IPS DF 6.9 (cell line): ENCODE measurements around the gene CD226.

ENCODE experiments used
- DNase-seq: peaks from one replicate; pipeline ENCODE4 v3.0.0-alpha.2; 2013; ENCODE audit warnings: low read depth, low spot score
- H3K27ac ChIP-seq: one replicate; pipeline ENCODE4 v1.5.1; 2013; ENCODE audit warnings: low read length, control low read depth
- H3K27me3 ChIP-seq: 2 replicates; pipeline ENCODE4 v1.6.1; 2013; ENCODE audit warnings: mild to moderate bottlenecking, low read length; ENCODE audit not compliant: control insufficient read depth, insufficient read depth
- H3K36me3 ChIP-seq: 2 replicates; pipeline ENCODE4 v1.6.1; 2013; ENCODE audit warnings: low read length; ENCODE audit not compliant: control insufficient read depth, insufficient read depth
- H3K4me1 ChIP-seq: 2 replicates; pipeline ENCODE4 v1.6.1; 2013; ENCODE audit warnings: low read length; ENCODE audit not compliant: control insufficient read depth, insufficient read depth
- H3K4me3 ChIP-seq: 2 replicates; pipeline ENCODE4 v1.5.1; 2013; ENCODE audit warnings: mild to moderate bottlenecking, low read length
- H3K9me3 ChIP-seq: 2 replicates; pipeline ENCODE4 v1.6.1; 2013; ENCODE audit warnings: low read length, inconsistent platforms; ENCODE audit not compliant: control insufficient read depth, insufficient read depth
- WGBS: extraction: QIAGEN DNeasy Blood & Tissue Kit; methylation state at CpG from one replicate; pipeline ENCODE4 v1.1.7; 2013; ENCODE audit warnings: mixed read lengths, missing lambda C conversion rate; ENCODE audit not compliant: insufficient read length, insufficient coverage; 5-methylcytosine and 5-hydroxymethylcytosine counted together

Gene CD226

DNA sequence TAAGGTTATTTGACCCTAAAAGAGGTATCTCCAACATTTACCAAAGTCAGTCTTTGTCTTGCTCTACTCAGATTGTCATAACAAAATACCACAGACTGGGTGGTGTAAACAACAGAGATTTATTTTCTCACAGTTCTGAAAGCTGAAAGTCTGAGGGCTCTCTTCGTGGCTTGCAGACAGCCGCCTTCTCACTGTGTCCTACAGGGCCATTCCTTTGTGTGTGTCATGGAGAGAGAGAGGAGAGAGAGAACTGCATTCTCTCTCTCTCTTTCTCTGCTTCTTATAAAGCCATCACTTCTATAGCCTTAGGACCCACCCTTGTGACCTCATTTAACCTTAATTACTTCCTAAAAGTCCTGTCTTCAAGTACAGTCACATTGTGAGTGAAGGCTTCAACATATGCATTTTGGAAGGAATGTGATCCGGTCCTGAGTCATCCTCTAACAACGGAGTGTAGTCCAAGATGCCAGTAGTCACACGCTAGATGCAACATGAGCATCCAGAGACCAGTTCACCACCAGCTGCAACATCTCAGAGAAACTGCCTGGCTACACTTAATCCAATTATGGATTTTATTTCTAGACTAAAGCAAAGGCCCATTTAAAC is 130.2 kb downstream of the CD226 start:
- DNase-seq: no peak
- Histone ChIP-seq H3K9me3 (no peaks in the 10 kb centered on the region), H3K27me3 (no peaks in the 10 kb centered on the region), H3K4me1 (no peaks in the 10 kb centered on the region), H3K27ac (no peak overlapping the region), H3K4me3 (no peak overlapping the region), H3K36me3 (no peaks in the 10 kb centered on the region)
- WGBS: no CpG with 5 or more reads among the region's 5 CpGs

DNA sequence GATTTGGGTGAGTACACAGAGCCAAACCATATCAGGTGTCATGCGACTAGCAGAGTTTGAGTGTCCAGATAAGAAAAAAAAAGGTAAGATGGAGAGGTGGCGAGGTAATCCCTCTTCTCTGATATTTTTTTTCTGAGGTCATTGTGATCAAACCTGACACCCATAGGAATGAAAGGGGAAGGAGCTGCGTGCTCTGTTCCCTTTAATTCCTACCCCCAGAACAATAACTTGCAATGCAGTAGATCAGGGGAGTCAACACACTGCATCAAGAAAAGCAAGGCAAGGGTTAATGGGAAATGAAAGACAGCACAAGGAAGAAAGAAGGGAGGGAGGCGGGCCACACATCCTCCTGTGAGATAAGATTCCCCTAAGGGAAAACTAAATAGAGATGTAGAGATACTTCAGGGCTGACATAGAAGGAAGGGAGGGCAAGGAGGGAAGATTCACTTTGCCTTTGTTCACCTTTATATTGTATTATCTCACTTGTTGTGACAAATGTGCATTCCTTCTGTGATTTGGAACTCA is 132.8 kb downstream of the CD226 start:
- H3K4me3 ChIP-seq: no peak overlapping the region
- no peaks in the 10 kb centered on the region for H3K36me3 ChIP-seq
- DNase-seq: no peak
- no peaks in the 10 kb centered on the region for H3K27me3 ChIP-seq
- WGBS: no CpG with 5 or more reads among the region's 4 CpGs
- no peak overlapping the region for H3K27ac ChIP-seq
- H3K9me3 ChIP-seq: no peaks in the 10 kb centered on the region
- H3K4me1 ChIP-seq: no peaks in the 10 kb centered on the region

DNA sequence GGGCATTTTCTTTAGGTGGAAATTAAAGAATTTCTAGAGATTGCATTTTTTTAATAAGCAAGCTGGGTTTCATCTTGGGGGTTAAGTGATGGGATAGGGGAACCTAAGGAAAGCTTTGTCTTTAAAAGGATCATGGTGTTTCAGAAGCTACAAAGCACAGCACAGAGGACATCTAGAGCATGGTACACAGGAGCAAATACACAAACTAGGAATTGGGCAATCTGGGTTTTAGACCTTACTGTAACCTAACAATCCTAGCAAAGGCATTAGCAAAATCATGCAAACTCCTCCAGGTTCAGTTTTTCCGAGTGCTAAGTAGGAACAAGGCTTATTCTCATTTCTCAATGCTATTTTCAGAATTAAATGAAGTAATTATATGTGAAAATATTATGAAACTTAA is 134.1 kb downstream of the CD226 start:
- H3K27ac ChIP-seq: no peak overlapping the region
- H3K9me3 ChIP-seq: no peaks in the 10 kb centered on the region
- no CpG with 5 or more reads among the region's 1 CpG for WGBS
- H3K4me3 ChIP-seq: no peak overlapping the region
- no peaks in the 10 kb centered on the region for H3K4me1 ChIP-seq
- no peaks in the 10 kb centered on the region for H3K36me3 ChIP-seq
- DNase-seq: no peak
- no peaks in the 10 kb centered on the region for H3K27me3 ChIP-seq

DNA sequence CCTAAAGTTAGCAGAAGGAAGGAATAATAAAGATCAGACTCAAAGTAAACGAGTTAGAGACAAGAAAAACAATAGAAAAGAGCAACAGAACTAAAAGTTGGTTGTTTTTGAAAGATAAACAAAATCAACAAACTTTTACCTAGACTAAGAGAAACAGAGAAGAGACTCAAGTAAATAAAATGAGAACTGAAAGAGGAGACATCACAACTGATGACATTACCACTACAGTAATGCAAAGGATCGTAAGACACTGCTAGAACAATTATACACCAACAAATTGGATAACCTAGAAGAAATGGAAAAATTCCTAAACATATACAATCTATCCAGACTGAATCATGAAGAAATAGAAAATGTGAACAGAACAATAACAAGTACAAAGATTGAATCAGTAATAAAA is 139.3 kb downstream of the CD226 start:
- no peaks in the 10 kb centered on the region for H3K27me3 ChIP-seq
- no peak overlapping the region for H3K4me3 ChIP-seq
- H3K9me3 ChIP-seq: no peaks in the 10 kb centered on the region
- no peaks in the 10 kb centered on the region for H3K4me1 ChIP-seq
- WGBS: no CpG with 5 or more reads among the region's 2 CpGs
- no peak for DNase-seq
- no peaks in the 10 kb centered on the region for H3K36me3 ChIP-seq
- no peak overlapping the region for H3K27ac ChIP-seq

DNA sequence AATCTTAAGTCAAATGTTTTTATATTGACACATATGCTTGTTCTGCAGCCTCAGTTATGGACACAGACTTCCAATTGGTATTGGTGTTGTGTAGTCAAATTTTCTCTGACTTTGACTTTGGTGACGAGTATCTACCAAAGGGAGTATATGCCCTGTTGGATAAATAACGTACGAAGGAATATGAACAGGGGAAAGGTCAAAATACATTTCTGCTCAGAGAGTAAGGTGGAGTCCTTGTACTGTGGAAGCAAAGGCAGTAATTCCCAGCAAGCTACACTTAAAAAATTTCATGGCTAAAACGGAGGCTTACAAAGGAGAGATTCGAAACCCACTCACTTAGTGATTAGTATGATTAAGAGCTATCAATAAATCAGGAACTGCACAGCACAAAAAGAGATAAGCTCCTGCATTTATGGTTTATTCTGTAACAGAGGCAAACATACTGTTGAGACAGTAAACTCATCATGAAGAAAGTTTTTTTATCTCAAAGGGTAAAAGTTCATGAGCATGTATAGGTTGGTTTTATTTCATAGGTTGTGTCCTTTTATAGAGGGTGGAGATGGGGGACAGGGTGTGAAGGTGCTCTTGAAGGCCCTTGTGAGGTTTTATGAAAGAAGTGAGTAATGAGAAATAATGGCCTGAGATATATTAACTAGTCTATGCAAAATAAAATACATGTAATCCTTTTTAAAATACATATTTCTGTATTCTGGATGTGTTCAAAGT is 142.7 kb downstream of the CD226 start:
- Histone ChIP-seq H3K27me3 (no peaks in the 10 kb centered on the region), H3K4me3 (no peak overlapping the region), H3K27ac (no peak overlapping the region), H3K9me3 (no peaks in the 10 kb centered on the region), H3K4me1 (no peaks in the 10 kb centered on the region), H3K36me3 (no peaks in the 10 kb centered on the region)
- no peak for DNase-seq
- WGBS: no CpG with 5 or more reads among the region's 5 CpGs
